Coronary artery (tissue), 2 donors: ENCODE measurements around the gene KCNJ1.

Experiments used
- DNase-seq: peaks from one replicate; pipeline ENCODE4 v3.0.0-alpha.2; 2017; ENCODE audit warnings: low spot score
- H3K27ac ChIP-seq, 2 donors: fragments of 200-600 bp; sonication (generic); one replicate each; pipeline ENCODE4 v1.5.1; 2016 to 2019
- H3K4me3 ChIP-seq: fragments of 200-600 bp; sonication (generic); 2 replicates; pipeline ENCODE4 v1.5.1; 2016; ENCODE audit warnings: mild to moderate bottlenecking, moderate library complexity
- CTCF ChIP-seq: fragments of 200-600 bp; sonication (generic); IDR thresholded peaks from one replicate; pipeline ENCODE4 v1.5.1; 2019; ENCODE audit warnings: antibody characterized with exemption

Gene KCNJ1

GRCh38 chr11:128888034-128888985 is 21.2 kb upstream of the KCNJ1 start:
- Histone ChIP-seq H3K27ac (no peak overlapping the region), H3K4me3 (no peak overlapping the region)
- DNase-seq, result no peak
- no peak for TF ChIP-seq CTCF

GRCh38 chr11:128886406-128887124 is 19.5 kb upstream of the KCNJ1 start:
- TF ChIP-seq CTCF, result no peak
- no peak for DNase-seq

GRCh38 chr11:128884703-128885338 is 17.7 kb upstream of the KCNJ1 start:
- no peak for DNase-seq

More at GRCh38 chr11:128886406-128887124, 19.5 kb upstream of the KCNJ1 start:
- Histone ChIP-seq H3K27ac (no peak overlapping the region), H3K4me3 (no peak overlapping the region)

GRCh38 chr11:128884054-128884453 is 17.0 kb upstream of the KCNJ1 start:
- TF ChIP-seq CTCF, result no peak
- Histone ChIP-seq H3K27ac (no peak overlapping the region), H3K4me3 (no peak overlapping the region)
- DNase-seq, result no peak

More at GRCh38 chr11:128884703-128885338, 17.7 kb upstream of the KCNJ1 start:
- TF ChIP-seq CTCF, result peak; percentile 86
- no peak overlapping the region for H3K27ac ChIP-seq
- H3K4me3 ChIP-seq, result no peak overlapping the region

- Histone ChIP-seq H3K4me3 (no peak overlapping the region), H3K27ac (no peak overlapping the region)
- no peak for TF ChIP-seq CTCF
- no peak for DNase-seq
Measured at GRCh38 chr11:128882451-128882850, 15.4 kb upstream of the KCNJ1 start.

- H3K4me3 ChIP-seq, result no peak overlapping the region
- TF ChIP-seq CTCF, result no peak
- no peak for DNase-seq
- no peak overlapping the region for H3K27ac ChIP-seq
Measured at GRCh38 chr11:128881221-128881620, 14.1 kb upstream of the KCNJ1 start.
